GM19240 (cell line): ENCODE data around the gene PIEZO2.

Source experiments
- DNase-seq: peaks from one replicate; pipeline ENCODE4 v3.0.0; 2011; ENCODE audit warnings: low spot score; ENCODE audit not compliant: insufficient read length

The PIEZO2 gene

GRCh38 chr18:11031966-11032365, 117.4 kb downstream of the PIEZO2 start:
- DNase-seq: no peak

GRCh38 chr18:11029021-11029420, 120.3 kb downstream of the PIEZO2 start:
- no peak for DNase-seq

- peak; percentile 14 for DNase-seq
Measured at GRCh38 chr18:11027862-11028261, 121.5 kb downstream of the PIEZO2 start.

GRCh38 chr18:11025671-11026070, 123.7 kb downstream of the PIEZO2 start:
- no peak for DNase-seq

- no peak for DNase-seq
Measured at GRCh38 chr18:11024928-11025669, 124.3 kb downstream of the PIEZO2 start.

GRCh38 chr18:11021477-11021876, 127.9 kb downstream of the PIEZO2 start:
- DNase-seq: no peak

GRCh38 chr18:11020877-11021414, 128.4 kb downstream of the PIEZO2 start:
- DNase-seq: no peak

GRCh38 chr18:11020161-11020853, 129.1 kb downstream of the PIEZO2 start:
- no peak for DNase-seq

- no peak for DNase-seq
Measured at GRCh38 chr18:11019295-11020105, 129.9 kb downstream of the PIEZO2 start.

GRCh38 chr18:11009869-11010268, 139.5 kb downstream of the PIEZO2 start:
- DNase-seq: no peak

- no peak for DNase-seq
Measured at GRCh38 chr18:11009147-11009546, 140.2 kb downstream of the PIEZO2 start.

- no peak for DNase-seq
Measured at GRCh38 chr18:11008505-11008904, 140.9 kb downstream of the PIEZO2 start.

GRCh38 chr18:11005528-11005927, 143.8 kb downstream of the PIEZO2 start:
- DNase-seq: no peak

GRCh38 chr18:11004951-11005350, 144.4 kb downstream of the PIEZO2 start:
- DNase-seq: no peak

- no peak for DNase-seq
Measured at GRCh38 chr18:11004294-11004693, 145.1 kb downstream of the PIEZO2 start.

- no peak for DNase-seq
Measured at GRCh38 chr18:11002796-11003195, 146.6 kb downstream of the PIEZO2 start.

- DNase-seq: no peak
Measured at GRCh38 chr18:11002277-11002676, 147.1 kb downstream of the PIEZO2 start.

- DNase-seq: no peak
Measured at GRCh38 chr18:11000071-11000470, 149.3 kb downstream of the PIEZO2 start.

GRCh38 chr18:10997885-10998284, 151.5 kb downstream of the PIEZO2 start:
- no peak for DNase-seq

GRCh38 chr18:10995550-10995949, 153.8 kb downstream of the PIEZO2 start:
- DNase-seq: no peak

- DNase-seq: no peak
Measured at GRCh38 chr18:10989486-10989885, 159.9 kb downstream of the PIEZO2 start.

- no peak for DNase-seq
Measured at GRCh38 chr18:10985689-10986088, 163.7 kb downstream of the PIEZO2 start.
